ENCODE measurements around the gene SPHK1. TPM values are rescaled to one million over a fixed set of nuclear protein-coding genes. Genes with fewer than 3 reads are reported as not detected.

SPHK1 gene
- total RNA-seq, 2 donors from 2014 or later, result 6.4 to 16.8 TPM

DNA sequence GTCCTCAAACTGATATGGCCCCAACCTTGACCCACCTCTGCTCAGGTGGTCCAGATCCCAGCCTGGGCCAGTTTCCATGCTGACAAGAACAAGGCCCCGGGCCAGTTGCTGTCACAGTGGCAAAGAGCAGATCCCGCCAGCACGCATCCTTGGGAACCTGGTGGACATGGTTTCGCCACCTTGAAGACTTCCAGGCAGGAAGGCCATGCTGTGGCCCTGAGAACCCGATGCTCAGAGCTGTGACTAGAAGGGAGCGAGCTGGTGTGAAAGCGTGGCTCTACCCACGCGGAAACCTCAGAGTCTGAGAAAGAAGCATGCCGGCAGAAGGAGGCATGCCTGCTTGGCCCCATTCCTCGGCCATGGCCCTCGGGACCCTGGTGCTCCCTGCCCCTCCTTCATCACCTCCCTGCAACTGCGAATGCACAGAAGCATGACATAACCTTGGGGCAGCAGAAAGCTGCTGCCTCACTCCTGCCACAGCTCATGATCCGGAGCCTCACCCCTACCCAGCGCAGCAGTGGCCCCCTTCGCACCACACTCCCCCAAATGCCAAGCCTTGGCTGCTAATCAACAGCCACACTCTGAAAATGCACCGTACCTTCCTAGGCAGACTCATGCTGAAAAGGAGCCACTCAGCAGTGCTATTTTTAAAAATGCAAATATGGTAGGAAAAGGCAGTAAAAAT is 35.3 kb downstream of the SPHK1 start:
- Histone ChIP-seq H3K27me3 (no peaks in the 10 kb centered on the region), H3K36me3 (no peaks in the 10 kb centered on the region), H3K27ac (peak overlapping the region; percentile 67 to 77), H3K4me1 (peaks cover 0 to 55% of the 10 kb centered on the region in 2 donors), H3K9me3 (no peaks in the 10 kb centered on the region), H3K4me3 (no peak overlapping the region)
- no peak for DNase-seq (ENCODE audit: low spot score)
- TF ChIP-seq, protein P1, sequence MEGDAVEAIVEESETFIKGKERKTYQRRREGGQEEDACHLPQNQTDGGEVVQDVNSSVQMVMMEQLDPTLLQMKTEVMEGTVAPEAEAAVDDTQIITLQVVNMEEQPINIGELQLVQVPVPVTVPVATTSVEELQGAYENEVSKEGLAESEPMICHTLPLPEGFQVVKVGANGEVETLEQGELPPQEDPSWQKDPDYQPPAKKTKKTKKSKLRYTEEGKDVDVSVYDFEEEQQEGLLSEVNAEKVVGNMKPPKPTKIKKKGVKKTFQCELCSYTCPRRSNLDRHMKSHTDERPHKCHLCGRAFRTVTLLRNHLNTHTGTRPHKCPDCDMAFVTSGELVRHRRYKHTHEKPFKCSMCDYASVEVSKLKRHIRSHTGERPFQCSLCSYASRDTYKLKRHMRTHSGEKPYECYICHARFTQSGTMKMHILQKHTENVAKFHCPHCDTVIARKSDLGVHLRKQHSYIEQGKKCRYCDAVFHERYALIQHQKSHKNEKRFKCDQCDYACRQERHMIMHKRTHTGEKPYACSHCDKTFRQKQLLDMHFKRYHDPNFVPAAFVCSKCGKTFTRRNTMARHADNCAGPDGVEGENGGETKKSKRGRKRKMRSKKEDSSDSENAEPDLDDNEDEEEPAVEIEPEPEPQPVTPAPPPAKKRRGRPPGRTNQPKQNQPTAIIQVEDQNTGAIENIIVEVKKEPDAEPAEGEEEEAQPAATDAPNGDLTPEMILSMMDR (IDR thresholded peaks at IDR 0.05), result no peak

DNA sequence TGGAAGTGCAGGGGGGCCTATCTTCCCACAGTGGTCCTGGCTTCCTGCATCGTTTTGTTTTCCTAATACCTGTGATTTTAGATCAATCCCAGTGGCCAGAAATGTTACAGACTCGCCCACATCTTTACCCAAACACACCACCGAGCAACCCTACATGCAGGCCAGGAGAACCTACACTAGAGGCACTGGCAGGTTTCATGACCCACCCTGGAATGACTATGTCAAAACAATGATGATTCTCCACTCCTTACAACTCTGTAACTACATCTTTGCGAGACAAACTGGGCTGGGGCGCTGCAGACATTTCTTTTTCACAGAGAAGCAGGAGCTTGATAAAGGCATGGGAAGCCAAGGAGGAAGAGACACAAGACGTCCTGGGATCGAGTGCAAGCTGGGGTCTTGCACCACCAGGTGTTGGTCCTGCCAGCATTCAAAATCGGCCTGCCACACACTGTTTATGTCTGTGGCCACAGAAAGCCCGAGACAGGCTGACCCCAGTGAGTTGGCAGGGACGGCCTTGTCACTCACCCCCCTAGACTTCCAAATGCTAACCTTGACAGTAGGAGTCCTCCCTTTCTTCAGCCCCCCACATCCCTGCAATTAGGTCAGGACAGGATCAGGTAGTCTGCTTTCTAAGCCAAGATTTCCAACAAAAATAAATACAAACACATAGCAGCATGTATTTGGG is 36.1 kb downstream of the SPHK1 start:
- H3K4me3 ChIP-seq, result no peak overlapping the region
- H3K27ac ChIP-seq, result peak overlapping the region; percentile 67 to 77
- H3K9me3 ChIP-seq, result no peaks in the 10 kb centered on the region
- no peaks in the 10 kb centered on the region for H3K36me3 ChIP-seq
- no peaks in the 10 kb centered on the region for H3K27me3 ChIP-seq
- peaks cover 0 to 47% of the 10 kb centered on the region in 2 donors for H3K4me1 ChIP-seq
- TF ChIP-seq, protein P1 (IDR thresholded peaks at IDR 0.05), result no peak
- no peak for DNase-seq (ENCODE audit: low spot score)

DNA sequence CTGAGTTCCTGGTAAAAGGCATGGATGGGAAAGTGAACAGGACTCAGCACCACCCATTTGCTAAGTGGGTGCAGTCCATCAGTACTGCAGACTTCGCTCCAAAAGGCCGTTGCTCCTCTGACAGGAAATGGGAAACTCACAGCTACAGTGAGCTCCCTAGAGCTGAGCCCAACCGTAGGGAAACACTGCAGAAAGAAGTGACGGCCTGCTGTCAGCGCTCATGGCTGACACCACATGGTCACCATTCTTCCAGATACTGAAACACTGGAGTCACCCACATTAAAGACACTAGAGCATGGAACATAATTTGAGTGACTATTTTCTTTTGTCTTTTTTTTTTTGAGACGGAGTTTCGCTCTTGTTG is 36.6 kb downstream of the SPHK1 start:
- peak overlapping the region; percentile 67 to 77 for H3K27ac ChIP-seq
- H3K27me3 ChIP-seq, result no peaks in the 10 kb centered on the region

DNA sequence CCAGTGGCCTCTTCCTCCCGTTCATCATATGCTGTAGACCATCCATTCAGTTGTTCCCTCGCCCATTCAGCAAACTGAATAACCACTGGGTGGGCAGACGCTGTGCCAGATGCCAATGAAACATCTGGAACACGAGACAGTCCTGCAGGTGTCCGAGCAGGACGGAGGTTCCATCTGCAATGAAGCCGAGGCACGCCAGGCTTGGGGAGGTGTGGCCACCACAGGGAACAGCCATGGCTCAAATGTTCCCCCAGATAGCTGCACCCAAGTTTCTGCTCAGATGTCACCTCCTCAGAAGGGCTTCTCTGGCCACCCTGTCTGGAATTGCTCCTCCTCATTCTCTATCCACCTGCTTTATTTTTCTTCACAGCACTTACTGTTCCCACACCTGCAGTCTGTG is 38.0 kb downstream of the SPHK1 start:
- no peak overlapping the region for H3K4me3 ChIP-seq
- TF ChIP-seq, protein P1 (IDR thresholded peaks at IDR 0.05), result no peak
- DNase-seq (ENCODE audit: low spot score), result no peak
- no peaks in the 10 kb centered on the region for H3K36me3 ChIP-seq
- H3K27ac ChIP-seq, result peak overlapping the region in 1 of 2 donors; percentile 67
- peaks cover 0 to 43% of the 10 kb centered on the region in 2 donors for H3K4me1 ChIP-seq
- H3K9me3 ChIP-seq, result no peaks in the 10 kb centered on the region
- no peaks in the 10 kb centered on the region for H3K27me3 ChIP-seq

More for the DNA sequence above, 36.6 kb downstream of the SPHK1 start:
- Histone ChIP-seq H3K4me3 (no peak overlapping the region), H3K4me1 (peaks cover 0 to 46% of the 10 kb centered on the region in 2 donors), H3K9me3 (no peaks in the 10 kb centered on the region), H3K36me3 (no peaks in the 10 kb centered on the region)
- peak; percentile 64 for DNase-seq (ENCODE audit: low spot score)
- TF ChIP-seq, protein P1 (IDR thresholded peaks at IDR 0.05), result no peak

DNA sequence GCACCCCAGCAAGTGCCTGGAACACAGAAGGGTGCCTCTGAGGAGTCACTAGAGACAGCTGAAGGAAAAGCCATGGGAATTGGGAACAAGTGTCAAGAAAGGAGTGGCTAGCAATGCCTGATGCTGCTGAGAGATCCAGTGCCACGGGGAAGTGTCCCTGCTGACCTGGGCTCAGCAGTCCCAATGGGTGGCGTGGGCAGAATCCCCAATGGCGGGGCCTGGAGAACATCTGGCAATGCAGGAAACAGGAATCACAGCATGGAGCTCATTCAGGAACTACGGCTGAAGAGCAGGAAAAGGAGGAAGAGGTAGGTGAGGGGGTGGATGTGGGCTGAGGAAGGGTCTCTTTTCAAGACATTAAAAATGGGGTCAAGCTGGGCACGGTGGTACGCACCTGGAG is 38.5 kb downstream of the SPHK1 start:
- TF ChIP-seq, protein P1 (IDR thresholded peaks at IDR 0.05), result no peak
- H3K4me3 ChIP-seq, result no peak overlapping the region

More for the DNA sequence above, 38.5 kb downstream of the SPHK1 start:
- Histone ChIP-seq H3K27ac (peak overlapping the region in 1 of 2 donors; percentile 67), H3K36me3 (no peaks in the 10 kb centered on the region), H3K27me3 (no peaks in the 10 kb centered on the region), H3K9me3 (no peaks in the 10 kb centered on the region), H3K4me1 (peaks cover 0 to 43% of the 10 kb centered on the region in 2 donors)
- DNase-seq (ENCODE audit: low spot score), result no peak

Data from right atrium auricular region (tissue), 2 donors.